GM18867 (cell line): ENCODE measurements around the gene IFITM10.
"Not testable (repeated sequence)": the region's sequence is repeated elsewhere in the genome, so short reads cannot be mapped to it uniquely, and the experiment has no call there.

Source experiments
- ATAC-seq: cut with Tn5 transposase; IDR thresholded peaks from one replicate; pipeline ENCODE4 v1.9.1; 2021; ENCODE audit warnings: mild to moderate bottlenecking, moderate library complexity; ENCODE audit not compliant: unreplicated experiment

IFITM10 gene

GRCh38 chr11:1778141-1778911 lies 27.9 kb upstream of the IFITM10 start:
- no peak for ATAC-seq

- no peak for ATAC-seq
These were observed 27.3 kb upstream of the IFITM10 start for GRCh38 chr11:1777737-1778136.

- no peak for ATAC-seq
These were observed 26.7 kb upstream of the IFITM10 start for GRCh38 chr11:1776944-1777715.

- ATAC-seq, result no peak
These were observed 26.0 kb upstream of the IFITM10 start for GRCh38 chr11:1776331-1776851.

- no peak for ATAC-seq
These were observed 24.5 kb upstream of the IFITM10 start for GRCh38 chr11:1774886-1775285.

GRCh38 chr11:1773994-1774550 lies 23.7 kb upstream of the IFITM10 start:
- no peak for ATAC-seq

- no peak for ATAC-seq
These were observed 23.0 kb upstream of the IFITM10 start for GRCh38 chr11:1773131-1773993.

GRCh38 chr11:1772270-1773130 lies 22.1 kb upstream of the IFITM10 start:
- no peak for ATAC-seq

GRCh38 chr11:1771700-1772099 lies 21.3 kb upstream of the IFITM10 start:
- no peak for ATAC-seq

- ATAC-seq, result no peak
These were observed 20.9 kb upstream of the IFITM10 start for GRCh38 chr11:1771273-1771672.

- ATAC-seq, result no peak
These were observed 20.1 kb upstream of the IFITM10 start for GRCh38 chr11:1770528-1770927.

- no peak for ATAC-seq
These were observed 19.7 kb upstream of the IFITM10 start for GRCh38 chr11:1770061-1770460.

GRCh38 chr11:1769304-1769936 lies 19.0 kb upstream of the IFITM10 start:
- ATAC-seq, result not testable (repeated sequence)

- no peak for ATAC-seq
These were observed 17.7 kb upstream of the IFITM10 start for GRCh38 chr11:1768141-1768469.

GRCh38 chr11:1767399-1768140 lies 17.2 kb upstream of the IFITM10 start:
- ATAC-seq, result no peak

GRCh38 chr11:1766719-1767398 lies 16.5 kb upstream of the IFITM10 start:
- no peak for ATAC-seq

GRCh38 chr11:1765871-1766718 lies 15.7 kb upstream of the IFITM10 start:
- ATAC-seq, result no peak
